ENCODE data around the gene GRB14.

Gene GRB14

DNA sequence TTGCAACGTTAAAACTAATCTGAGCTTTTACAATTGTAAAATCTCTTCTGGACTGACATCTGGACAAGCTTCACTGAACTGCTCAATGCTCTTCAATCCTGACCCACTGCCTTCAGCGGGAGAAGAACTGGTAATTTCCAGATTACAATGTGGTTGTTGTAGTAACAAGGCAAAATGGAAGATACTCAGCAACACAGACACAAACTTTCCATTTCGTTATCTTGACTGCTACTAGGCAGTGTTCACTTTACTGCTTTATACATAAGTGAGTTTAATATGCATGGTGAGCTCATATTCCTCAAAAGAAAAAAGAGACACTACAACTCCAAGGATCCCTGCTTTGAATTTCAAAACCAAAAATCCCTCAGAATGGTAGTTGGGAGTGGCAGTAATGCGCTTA, 51.9 kb downstream of the GRB14 start:
- DNase-seq: no peak
- TF ChIP-seq, protein P1, sequence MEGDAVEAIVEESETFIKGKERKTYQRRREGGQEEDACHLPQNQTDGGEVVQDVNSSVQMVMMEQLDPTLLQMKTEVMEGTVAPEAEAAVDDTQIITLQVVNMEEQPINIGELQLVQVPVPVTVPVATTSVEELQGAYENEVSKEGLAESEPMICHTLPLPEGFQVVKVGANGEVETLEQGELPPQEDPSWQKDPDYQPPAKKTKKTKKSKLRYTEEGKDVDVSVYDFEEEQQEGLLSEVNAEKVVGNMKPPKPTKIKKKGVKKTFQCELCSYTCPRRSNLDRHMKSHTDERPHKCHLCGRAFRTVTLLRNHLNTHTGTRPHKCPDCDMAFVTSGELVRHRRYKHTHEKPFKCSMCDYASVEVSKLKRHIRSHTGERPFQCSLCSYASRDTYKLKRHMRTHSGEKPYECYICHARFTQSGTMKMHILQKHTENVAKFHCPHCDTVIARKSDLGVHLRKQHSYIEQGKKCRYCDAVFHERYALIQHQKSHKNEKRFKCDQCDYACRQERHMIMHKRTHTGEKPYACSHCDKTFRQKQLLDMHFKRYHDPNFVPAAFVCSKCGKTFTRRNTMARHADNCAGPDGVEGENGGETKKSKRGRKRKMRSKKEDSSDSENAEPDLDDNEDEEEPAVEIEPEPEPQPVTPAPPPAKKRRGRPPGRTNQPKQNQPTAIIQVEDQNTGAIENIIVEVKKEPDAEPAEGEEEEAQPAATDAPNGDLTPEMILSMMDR (IDR thresholded peaks at IDR 0.05; ENCODE audit: low read depth, low read length): no peak
- H3K27me3 ChIP-seq: no peaks in the 10 kb centered on the region

GRCh38 chr2:164568317-164568716, 53.0 kb downstream of the GRB14 start:
- TF ChIP-seq, protein P1 (IDR thresholded peaks at IDR 0.05; ENCODE audit: low read depth, low read length): no peak
- H3K4me1 ChIP-seq: no peaks in the 10 kb centered on the region
- no peaks in the 10 kb centered on the region for H3K36me3 ChIP-seq
- H3K27me3 ChIP-seq: no peaks in the 10 kb centered on the region
- no peak overlapping the region for H3K4me3 ChIP-seq (ENCODE audit: low read depth, low read length)
- no peaks in the 10 kb centered on the region for H3K9me3 ChIP-seq
- DNase-seq: no peak

More for the DNA sequence above, 51.9 kb downstream of the GRB14 start:
- Histone ChIP-seq H3K4me3 (ENCODE audit: low read depth, low read length) (no peak overlapping the region), H3K36me3 (no peaks in the 10 kb centered on the region), H3K4me1 (no peaks in the 10 kb centered on the region), H3K9me3 (no peaks in the 10 kb centered on the region)

- Histone ChIP-seq H3K4me1 (no peaks in the 10 kb centered on the region), H3K36me3 (no peaks in the 10 kb centered on the region), H3K4me3 (ENCODE audit: low read depth, low read length) (no peak overlapping the region), H3K9me3 (no peaks in the 10 kb centered on the region), H3K27me3 (no peaks in the 10 kb centered on the region)
- DNase-seq: no peak
- TF ChIP-seq, protein P1 (IDR thresholded peaks at IDR 0.05; ENCODE audit: low read depth, low read length): no peak
Measured at GRCh38 chr2:164567335-164567989, 53.8 kb downstream of the GRB14 start.

DNA sequence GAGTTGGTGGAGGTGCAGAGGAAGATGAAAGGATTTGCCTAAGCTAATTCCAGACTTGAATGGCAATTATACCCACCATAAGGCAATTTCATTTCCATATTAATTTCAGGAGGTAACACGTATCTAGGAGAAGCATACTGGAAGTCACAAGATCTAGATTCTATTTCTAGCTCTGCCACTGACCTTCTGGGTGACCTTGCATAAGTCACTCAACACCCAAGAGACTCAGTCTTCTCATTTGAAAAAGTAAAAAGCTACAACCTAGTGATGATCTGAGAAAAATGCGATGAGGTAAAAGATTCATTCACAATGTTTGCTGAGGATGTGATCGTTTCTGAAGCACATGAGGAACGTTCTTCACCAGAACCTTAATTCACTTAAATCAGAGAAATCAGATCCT, 55.9 kb downstream of the GRB14 start:
- Histone ChIP-seq H3K4me1 (no peaks in the 10 kb centered on the region), H3K36me3 (no peaks in the 10 kb centered on the region), H3K4me3 (ENCODE audit: low read depth, low read length) (no peak overlapping the region), H3K9me3 (no peaks in the 10 kb centered on the region), H3K27me3 (no peaks in the 10 kb centered on the region)
- DNase-seq: no peak
- TF ChIP-seq, protein P1 (IDR thresholded peaks at IDR 0.05; ENCODE audit: low read depth, low read length): no peak

GRCh38 chr2:164562666-164563065, 58.6 kb downstream of the GRB14 start:
- no peak overlapping the region for H3K4me3 ChIP-seq (ENCODE audit: low read depth, low read length)
- no peaks in the 10 kb centered on the region for H3K9me3 ChIP-seq
- no peaks in the 10 kb centered on the region for H3K27me3 ChIP-seq
- H3K36me3 ChIP-seq: no peaks in the 10 kb centered on the region
- TF ChIP-seq, protein P1 (IDR thresholded peaks at IDR 0.05; ENCODE audit: low read depth, low read length): no peak
- no peak for DNase-seq
- H3K4me1 ChIP-seq: no peaks in the 10 kb centered on the region

DNA sequence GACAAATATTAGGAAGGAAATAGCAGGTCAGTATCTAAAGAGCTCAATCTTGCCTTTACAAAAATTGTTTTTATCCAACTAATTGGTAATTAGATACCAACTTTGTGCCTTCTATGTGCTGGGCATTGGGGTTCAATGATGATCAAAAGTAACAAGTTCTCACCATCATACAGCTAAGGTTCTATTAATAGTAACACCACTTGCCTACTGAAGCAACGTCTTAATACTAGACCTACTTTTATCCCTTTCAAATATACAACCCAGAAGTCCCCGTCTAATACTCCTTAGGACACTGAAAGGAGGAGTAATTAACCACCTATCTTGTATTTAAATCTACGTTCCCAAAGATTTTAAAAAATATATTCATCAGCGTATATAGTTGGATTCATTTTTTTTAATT, 59.3 kb downstream of the GRB14 start:
- no peak for DNase-seq
- H3K27me3 ChIP-seq: no peaks in the 10 kb centered on the region
- TF ChIP-seq, protein P1 (IDR thresholded peaks at IDR 0.05; ENCODE audit: low read depth, low read length): no peak
- H3K9me3 ChIP-seq: no peaks in the 10 kb centered on the region
- no peaks in the 10 kb centered on the region for H3K4me1 ChIP-seq
- no peak overlapping the region for H3K4me3 ChIP-seq (ENCODE audit: low read depth, low read length)
- no peaks in the 10 kb centered on the region for H3K36me3 ChIP-seq

Measured in BE2C (cell line).